Liver (tissue), 9 donors: ENCODE measurements around the gene SRGAP3. TPM values are rescaled to one million over a fixed set of nuclear protein-coding genes. Genes with fewer than 3 reads are reported as not detected.
A peak's percentile ranks its signal among the peaks of the same experiment; 100 is the strongest.

ENCODE experiments used
- DNase-seq: peaks from one replicate; pipeline ENCODE4 v3.0.0-alpha.2; 2017; ENCODE audit warnings: low spot score
- H3K27ac ChIP-seq, 2 donors: one replicate each; pipeline ENCODE4 v1.7.0; 2013; ENCODE audit warnings: inconsistent platforms in 2 of 2, low read length in 2 of 2, control low read depth in 1 of 2, low read depth in 1 of 2, mild to moderate bottlenecking in 1 of 2
- H3K27me3 ChIP-seq, 4 donors: one replicate each; pipeline versions ENCODE4 v1.6.1 to v1.7.0; 2013; ENCODE audit warnings: low read length in 3 of 4, inconsistent platforms in 1 of 4, mild to moderate bottlenecking in 1 of 4, moderate library complexity in 1 of 4; ENCODE audit not compliant: control insufficient read depth in 4 of 4, insufficient read depth in 4 of 4
- H3K36me3 ChIP-seq, 4 donors: one replicate each; pipeline versions ENCODE4 v1.6.1 to v1.7.0; 2013; ENCODE audit warnings: low read length in 3 of 4, mild to moderate bottlenecking in 3 of 4, low read depth in 1 of 4, moderate library complexity in 1 of 4; ENCODE audit not compliant: control insufficient read depth in 4 of 4, insufficient read depth in 3 of 4
- H3K4me1 ChIP-seq, 4 donors: one replicate each; pipeline versions ENCODE4 v1.6.1 to v1.7.0; 2013; ENCODE audit warnings: low read length in 3 of 4, mild to moderate bottlenecking in 3 of 4, moderate library complexity in 1 of 4; ENCODE audit not compliant: control insufficient read depth in 4 of 4, insufficient read depth in 4 of 4
- H3K4me3 ChIP-seq, 3 donors: one replicate each; pipeline versions ENCODE4 v1.6.1 to v1.7.0; 2013; ENCODE audit warnings: low read length in 3 of 3, control low read depth in 1 of 3, low read depth in 1 of 3, mild to moderate bottlenecking in 1 of 3
- H3K9ac ChIP-seq, 2 donors: one replicate each; pipeline ENCODE4 v1.7.0; 2013; ENCODE audit warnings: low read length in 2 of 2, mild to moderate bottlenecking in 2 of 2, moderate library complexity in 2 of 2, control low read depth in 1 of 2, low read depth in 1 of 2
- H3K9me3 ChIP-seq, 4 donors: one replicate each; pipeline versions ENCODE4 v1.6.1 to v1.7.0; 2013; ENCODE audit warnings: low read length in 3 of 4; ENCODE audit not compliant: control insufficient read depth in 4 of 4
- ATF3 ChIP-seq: IDR thresholded peaks from 2 replicates; pipeline ENCODE4 v1.6.1; 2016; ENCODE audit warnings: antibody characterized with exemption
- CTCF ChIP-seq: fragments of 150-350 bp; IDR thresholded peaks from 2 replicates; pipeline ENCODE4 v1.5.1; 2017; ENCODE audit warnings: improper control_type of control experiment, low read depth, low read length; ENCODE audit not compliant: missing input control
- FOXA1 ChIP-seq: IDR thresholded peaks from 2 replicates; pipeline ENCODE4 v1.6.1; 2016; ENCODE audit warnings: antibody characterized with exemption
- FOXA2 ChIP-seq: IDR thresholded peaks from 2 replicates; pipeline ENCODE4 v1.6.1; 2016; ENCODE audit warnings: antibody characterized with exemption
- HNF4G ChIP-seq: IDR thresholded peaks from 2 replicates; pipeline ENCODE4 v1.6.1; 2016; ENCODE audit warnings: antibody characterized with exemption
- JUND ChIP-seq, 2 donors: IDR thresholded peaks; 2 replicates each; pipeline ENCODE4 v1.6.1; 2016; ENCODE audit warnings: antibody characterized with exemption in 2 of 2
- NR2F2 ChIP-seq: IDR thresholded peaks from 2 replicates; pipeline ENCODE4 v1.6.1; 2016; ENCODE audit warnings: antibody characterized with exemption
- RAD21 ChIP-seq, 2 donors: IDR thresholded peaks; 2 replicates each; pipeline ENCODE4 v1.6.1; 2016; ENCODE audit warnings: antibody characterized with exemption in 2 of 2, mild to moderate bottlenecking in 2 of 2
- REST ChIP-seq: IDR thresholded peaks from 2 replicates; pipeline ENCODE4 v1.6.1; 2016; ENCODE audit warnings: antibody characterized with exemption, mild to moderate bottlenecking
- RXRA ChIP-seq, 2 donors: IDR thresholded peaks; 2 replicates each; pipeline ENCODE4 v1.6.1; 2017 to 2018; ENCODE audit warnings: antibody characterized with exemption in 2 of 2, mild to moderate bottlenecking in 1 of 2
- SP1 ChIP-seq: IDR thresholded peaks from 2 replicates; pipeline ENCODE4 v1.6.1; 2018; ENCODE audit warnings: antibody characterized with exemption, mild to moderate bottlenecking
- TAF1 ChIP-seq: conservative IDR thresholded peaks from 2 replicates; pipeline ENCODE4 v1.6.1; 2016; ENCODE audit warnings: antibody characterized with exemption, mild to moderate bottlenecking
- YY1 ChIP-seq: IDR thresholded peaks from 2 replicates; pipeline ENCODE4 v1.6.1; 2016; ENCODE audit warnings: antibody characterized with exemption, mild to moderate bottlenecking
- ZBTB33 ChIP-seq: IDR thresholded peaks from 2 replicates; pipeline ENCODE4 v1.6.1; 2016; ENCODE audit warnings: antibody characterized with exemption
- WGBS: extraction: QIAGEN DNeasy Blood & Tissue Kit; methylation state at CpG from one replicate; pipeline ENCODE4 v1.1.7; 2013; 5-methylcytosine and 5-hydroxymethylcytosine counted together
- polyA plus RNA-seq, 2 donors: library from polyadenylated mRNA; stranded (reverse) in 1 of 2; unstranded in 1 of 2; fragments of 200-250 nt in 1 of 2; fragments of >200 nt in 1 of 2; fragmentation: Nextera tagmentation in 1 of 2; extraction: Ambion mirVana in 1 of 2; gene quantifications; one replicate each; pipeline versions ENCODE4 v1.2.1 to v1.2.3, GENCODE V29; 2013 to 2015
- total RNA-seq, 2 donors: library from RNA; depleted of rRNA; stranded (reverse); fragments of >200 nt; gene quantifications; one replicate each; pipeline ENCODE4 v1.2.3, GENCODE V29; 2014
- donor health status: healthy.
- donor health status: healthy.
- donor health status: healthy.
- donor health status: healthy.
- donor health status: healthy.

Gene SRGAP3
- total and polyA plus RNA-seq, 4 donors = 0.61 to 4.2 (median 1.6) TPM

GRCh38 chr3:8966820-8967348, 282.6 kb downstream of the SRGAP3 start:
- Histone ChIP-seq H3K4me3 (no peak overlapping the region), H3K9ac (no peak overlapping the region), H3K27me3 (no peaks in the 10 kb centered on the region), H3K27ac (no peak overlapping the region), H3K9me3 (no peaks in the 10 kb centered on the region), H3K36me3 (no peaks in the 10 kb centered on the region), H3K4me1 (peaks cover 8 to 45% (median 36%) of the 10 kb centered on the region in 4 donors)
- 64% methylated on average over 3 of the region's 3 CpGs for WGBS
- no peak for DNase-seq
- no peak for TF ChIP-seq TAF1

- H3K27me3 ChIP-seq = no peaks in the 10 kb centered on the region
- H3K9ac ChIP-seq = no peak overlapping the region
- no peaks in the 10 kb centered on the region for H3K9me3 ChIP-seq
- H3K4me3 ChIP-seq = no peak overlapping the region
- H3K4me1 ChIP-seq = peaks cover 8 to 45% (median 36%) of the 10 kb centered on the region in 4 donors
- no peak for DNase-seq
- WGBS = 88% methylated on average over 2 of the region's 2 CpGs
- TF ChIP-seq RXRA (IDR thresholded peaks at IDR 0.05) (no peak), FOXA1 (no peak), NR2F2 (no peak), HNF4G (no peak), FOXA2 (no peak), YY1 (no peak), ATF3 (no peak), CTCF (no peak), SP1 (no peak)
- H3K36me3 ChIP-seq = no peaks in the 10 kb centered on the region
- H3K27ac ChIP-seq = peak overlapping the region in 1 of 2 donors; percentile 52
Observed at GRCh38 chr3:8966150-8966819, 283.2 kb downstream of the SRGAP3 start.

GRCh38 chr3:8964436-8965370, 284.7 kb downstream of the SRGAP3 start:
- Histone ChIP-seq H3K27ac (peak overlapping the region; percentile 52 to 72), H3K4me1 (peaks cover 8 to 45% (median 36%) of the 10 kb centered on the region in 4 donors), H3K9ac (no peak overlapping the region)
- TF ChIP-seq CTCF = no peak
- peak in 1 of 2 donors; percentile 8 for TF ChIP-seq RAD21 (IDR thresholded peaks at IDR 0.05)
- no peak for TF ChIP-seq TAF1
- TF ChIP-seq FOXA1 = peak; percentile 39
- TF ChIP-seq HNF4G = peak; percentile 79
- no peak for TF ChIP-seq ATF3
- peak; percentile 44 for TF ChIP-seq NR2F2
- peak; percentile 91 for TF ChIP-seq YY1
- no peak for TF ChIP-seq ZBTB33
- peak; percentile 71 to 85 for TF ChIP-seq JUND (IDR thresholded peaks at IDR 0.05)
- no peak for TF ChIP-seq REST

More at GRCh38 chr3:8964436-8965370, 284.7 kb downstream of the SRGAP3 start:
- WGBS = 62% methylated on average over 11 of the region's 11 CpGs
- Histone ChIP-seq H3K27me3 (no peaks in the 10 kb centered on the region), H3K9me3 (no peaks in the 10 kb centered on the region), H3K36me3 (no peaks in the 10 kb centered on the region), H3K4me3 (no peak overlapping the region)
- no peak for DNase-seq
